ENCODE measurements around the gene LILRA6.

DNA sequence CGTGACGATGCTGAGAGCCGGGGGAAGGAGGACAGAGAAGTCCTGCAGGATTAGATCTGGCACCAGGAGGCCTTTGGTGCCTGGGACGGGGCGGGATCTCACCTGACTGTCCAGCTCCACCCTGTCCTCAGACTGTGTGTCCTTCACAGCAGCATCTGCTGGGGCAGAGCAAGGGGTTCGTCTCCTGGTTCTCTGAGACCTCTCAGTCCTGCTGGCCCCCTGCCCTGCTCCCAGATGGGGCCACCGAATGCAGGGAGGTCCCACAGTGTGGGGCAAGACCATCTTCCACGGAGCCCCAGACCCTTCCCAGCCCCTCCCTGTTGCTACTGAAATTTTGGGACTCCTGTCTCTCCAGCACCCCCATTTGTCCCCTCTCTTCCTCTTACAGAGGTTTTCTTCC lies 24.3 kb downstream of the LILRA6 start:
- TF ChIP-seq, protein P1, sequence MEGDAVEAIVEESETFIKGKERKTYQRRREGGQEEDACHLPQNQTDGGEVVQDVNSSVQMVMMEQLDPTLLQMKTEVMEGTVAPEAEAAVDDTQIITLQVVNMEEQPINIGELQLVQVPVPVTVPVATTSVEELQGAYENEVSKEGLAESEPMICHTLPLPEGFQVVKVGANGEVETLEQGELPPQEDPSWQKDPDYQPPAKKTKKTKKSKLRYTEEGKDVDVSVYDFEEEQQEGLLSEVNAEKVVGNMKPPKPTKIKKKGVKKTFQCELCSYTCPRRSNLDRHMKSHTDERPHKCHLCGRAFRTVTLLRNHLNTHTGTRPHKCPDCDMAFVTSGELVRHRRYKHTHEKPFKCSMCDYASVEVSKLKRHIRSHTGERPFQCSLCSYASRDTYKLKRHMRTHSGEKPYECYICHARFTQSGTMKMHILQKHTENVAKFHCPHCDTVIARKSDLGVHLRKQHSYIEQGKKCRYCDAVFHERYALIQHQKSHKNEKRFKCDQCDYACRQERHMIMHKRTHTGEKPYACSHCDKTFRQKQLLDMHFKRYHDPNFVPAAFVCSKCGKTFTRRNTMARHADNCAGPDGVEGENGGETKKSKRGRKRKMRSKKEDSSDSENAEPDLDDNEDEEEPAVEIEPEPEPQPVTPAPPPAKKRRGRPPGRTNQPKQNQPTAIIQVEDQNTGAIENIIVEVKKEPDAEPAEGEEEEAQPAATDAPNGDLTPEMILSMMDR (IDR thresholded peaks at IDR 0.05; ENCODE audit: insufficient read depth, low read length, poor library complexity, severe bottlenecking) = no peak
- no peak for TF ChIP-seq EZH2phosphoT487 (conservative IDR thresholded peaks at IDR 0.05; ENCODE audit: low read length)
